HepG2 (cell line): ENCODE measurements around the gene MNT. TPM values are rescaled to one million over a fixed set of nuclear protein-coding genes. Genes with fewer than 3 reads are reported as not detected.

Experiments used
- ATAC-seq: fragments of 200-7000 bp; cut with Tn5 transposase; 3 replicates; pipeline ENCODE4 v1.9.1; 2020; ENCODE audit warnings: mild to moderate bottlenecking, moderate library complexity
- BruUV-seq: library from RNA; stranded (reverse); fragments of 400-500 nt; replicated peaks from 2 replicates; lab custom pipeline; 2021; lab: Mats Ljungman, UMichigan
- CTCF ChIA-PET: fragments of 300-600 bp; formaldehyde crosslinking; extraction: SDS; loops from one replicate; lab custom pipeline; 2021; ENCODE audit warnings: low total read pairs, inconsistent platforms, low intra/inter-chr PET ratio; lab: Yijun Ruan, JAX
- POLR2A ChIA-PET: fragments of 350-600 bp; sonication (Branson Sonifier 250); formaldehyde crosslinking; loops from one replicate; lab custom pipeline; 2020; ENCODE audit warnings: antibody characterized with exemption, inconsistent platforms; lab: Yijun Ruan, JAX
- DNase-seq: peaks from one replicate; pipeline ENCODE4 v3.0.0-alpha.2; 2015; ENCODE audit warnings: low spot score
- FAIRE-seq: peaks from 3 replicates; lab custom pipeline; 2011; peaks lifted over from hg19 to GRCh38; lab: Jason Lieb, UNC
- H2AFZ ChIP-seq: one replicate; pipeline ENCODE4 v1.6.1; 2011; ENCODE audit warnings: low read length, inconsistent platforms
- H3K27ac ChIP-seq: fragments of 300-600 bp; 3 replicates; pipeline ENCODE4 v1.8.0; 2011; ENCODE audit warnings: mixed run types, mild to moderate bottlenecking, mixed read lengths, low read length, inconsistent platforms; ENCODE audit not compliant: insufficient read depth; ENCODE audit errors: extremely low read length
- H3K27me3 ChIP-seq, 2 experiments: fragments of 200-600 bp in 1 of 2; 2 replicates in 1 of 2; 3 replicates in 1 of 2; pipeline versions ENCODE4 v1.6.0 to v1.8.0; 2011; ENCODE audit warnings: low read length in 2 of 2, mild to moderate bottlenecking in 2 of 2, moderate library complexity in 2 of 2, inconsistent platforms in 1 of 2; ENCODE audit not compliant: insufficient read depth in 2 of 2, control insufficient read depth in 1 of 2
- H3K36me3 ChIP-seq, 2 experiments: fragments of 200-600 bp in 1 of 2; replicated peaks in 1 of 2; 2 replicates in 1 of 2; 3 replicates in 1 of 2; pipeline versions ENCODE4 v1.5.1 to v1.8.0; 2011; ENCODE audit warnings: low read length in 2 of 2, inconsistent platforms in 1 of 2; ENCODE audit not compliant: insufficient read depth in 2 of 2, control insufficient read depth in 1 of 2
- H3K4me1 ChIP-seq: 2 replicates; pipeline ENCODE4 v1.5.1; 2012; ENCODE audit warnings: low read length, inconsistent platforms; ENCODE audit not compliant: insufficient read depth
- H3K4me2 ChIP-seq: 2 replicates; pipeline ENCODE4 v1.6.0; 2011; ENCODE audit warnings: low read depth, low read length, inconsistent platforms
- H3K4me3 ChIP-seq, 3 experiments: fragments of 200-600 bp in 1 of 3; sonication (generic), shearing (Covaris generic) in 1 of 3; replicated peaks in 1 of 3; 2 replicates each; pipeline ENCODE4 v1.5.1; 2011 to 2016; ENCODE audit warnings: low read length in 3 of 3, inconsistent platforms in 2 of 3, low read depth in 2 of 3, mild to moderate bottlenecking in 2 of 3, control low read depth in 1 of 3, mixed read lengths in 1 of 3; ENCODE audit not compliant: insufficient read depth in 1 of 3
- H3K79me2 ChIP-seq: one replicate; pipeline ENCODE4 v1.6.1; 2011; ENCODE audit warnings: low read length, inconsistent platforms; ENCODE audit not compliant: insufficient read depth
- H3K9ac ChIP-seq: 2 replicates; pipeline ENCODE4 v1.6.0; 2011; ENCODE audit warnings: mild to moderate bottlenecking, low read depth, low read length, inconsistent platforms; ENCODE audit not compliant: insufficient read depth
- H3K9me3 ChIP-seq: 2 replicates; pipeline ENCODE4 v1.5.1; 2012; ENCODE audit warnings: mild to moderate bottlenecking, low read length
- H4K20me1 ChIP-seq: 2 replicates; pipeline ENCODE4 v1.6.0; 2011; ENCODE audit warnings: inconsistent platforms, mild to moderate bottlenecking, low read length, moderate library complexity; ENCODE audit not compliant: insufficient read depth
- ARID4A ChIP-seq: sonication (generic); formaldehyde crosslinking; IDR thresholded peaks from 2 replicates; pipeline ENCODE4 v1.5.0; 2020; ENCODE audit warnings: mild to moderate bottlenecking, missing genetic modification reagents, borderline replicate concordance
- ASH2L ChIP-seq: fragments of 300-600, 200-600 bp; sonication (generic); IDR thresholded peaks from 2 replicates; pipeline ENCODE4 v1.7.0; 2017; ENCODE audit warnings: low read depth, mild to moderate bottlenecking, moderate library complexity, mixed read lengths, low read length; ENCODE audit not compliant: insufficient read length
- CTCF ChIP-seq: sonication (generic); formaldehyde crosslinking; IDR thresholded peaks from 2 replicates; pipeline ENCODE4 v1.5.0; 2020; ENCODE audit warnings: mild to moderate bottlenecking, missing genetic modification reagents, moderate library complexity
- ELF3 ChIP-seq: IDR thresholded peaks from 2 replicates; pipeline ENCODE4 v1.6.1; 2016; ENCODE audit warnings: missing genetic modification reagents, missing compliant biosample characterization
- HOXA7 ChIP-seq: sonication (generic); formaldehyde crosslinking; IDR thresholded peaks from 2 replicates; pipeline ENCODE4 v1.8.1; 2022; ENCODE audit warnings: mild to moderate bottlenecking, missing genetic modification reagents, moderate library complexity
- KAT8 ChIP-seq: IDR thresholded peaks from 2 replicates; pipeline ENCODE4 v1.6.1; 2016; ENCODE audit warnings: missing genetic modification reagents, missing compliant biosample characterization
- KDM3A ChIP-seq: IDR thresholded peaks from 2 replicates; pipeline ENCODE4 v1.6.1; 2018; ENCODE audit warnings: low read depth, missing compliant biosample characterization
- MIXL1 ChIP-seq: IDR thresholded peaks from 2 replicates; pipeline ENCODE4 v1.6.1; 2016
- NCOA1 ChIP-seq: sonication (generic); formaldehyde crosslinking; IDR thresholded peaks from 2 replicates; pipeline ENCODE4 v1.9.0; 2021; ENCODE audit warnings: missing genetic modification reagents
- PHB2 ChIP-seq: fragments of 450-650 bp; IDR thresholded peaks from 2 replicates; pipeline ENCODE4 v1.6.1; 2018; ENCODE audit not compliant: partially characterized antibody
- PTBP1 ChIP-seq: fragments of 200-400 bp; formaldehyde crosslinking; IDR thresholded peaks from 2 replicates; pipeline ENCODE4 v1.6.1; 2018; ENCODE audit warnings: low read length, low read depth; ENCODE audit not compliant: poor library complexity, severe bottlenecking
- STAG1 ChIP-seq: sonication (generic); formaldehyde crosslinking; IDR thresholded peaks from 2 replicates; pipeline ENCODE4 v1.4.0; 2020; ENCODE audit warnings: missing genetic modification reagents
- TEAD3 ChIP-seq: optimal IDR thresholded peaks from 2 replicates; pipeline ENCODE3; 2016; ENCODE audit warnings: borderline replicate concordance
- XRCC5 ChIP-seq: fragments of 200-400 bp; formaldehyde crosslinking; optimal IDR thresholded peaks from 2 replicates; pipeline ENCODE3; 2017; ENCODE audit warnings: mild to moderate bottlenecking, low read length
- ZNF367 ChIP-seq: sonication (generic); formaldehyde crosslinking; IDR thresholded peaks from 2 replicates; pipeline ENCODE4 v1.4.0; 2020; ENCODE audit warnings: missing genetic modification reagents, borderline replicate concordance
- ZNF383 ChIP-seq: sonication (generic); formaldehyde crosslinking; IDR thresholded peaks from 2 replicates; pipeline ENCODE4 v1.4.0; 2020; ENCODE audit warnings: missing genetic modification reagents, mild to moderate bottlenecking, borderline replicate concordance
- ZNF597 ChIP-seq: sonication (generic); formaldehyde crosslinking; IDR thresholded peaks from 2 replicates; pipeline ENCODE4 v1.5.0; 2020; ENCODE audit warnings: missing genetic modification reagents
- WGBS: methylation state at CpG from one replicate; pipeline ENCODE4 v1.1.6; 2017; ENCODE audit warnings: low lambda C conversion rate; 5-methylcytosine and 5-hydroxymethylcytosine counted together
- in situ Hi-C: cut with HindIII; loops from 2 replicates; pipeline ENCODE4 v1.10.0; 2017; ENCODE audit warnings: low pct_unique_long_range_greater_than_20kb; ENCODE audit not compliant: extremely low pct_ligation_motif_present
- intact Hi-C: fragments of 100-400 bp; cut with micrococcal nuclease; formaldehyde crosslinking; loops from one replicate; pipeline ENCODE4 v1.10.0; 2022; ENCODE audit not compliant: unreplicated experiment
- polyA plus RNA-seq, 8 experiments: library from polyadenylated mRNA; depleted of rRNA in 3 of 8; stranded (reverse) in 7 of 8; unstranded in 1 of 8; fragments of >200 nt; fragmentation: Illumina TruSeq in 4 of 8; extraction: Trizol in 4 of 8; gene quantifications; 2 replicates each; pipeline versions ENCODE4 v1.2.1 to v1.2.3, GENCODE V29; 2011 to 2016; ENCODE audit warnings: low read depth in 4 of 8, missing spikeins in 1 of 8, mixed read lengths in 1 of 8; ENCODE audit not compliant: insufficient read depth in 1 of 8
- total RNA-seq, 5 experiments: library from RNA; depleted of rRNA; stranded (reverse); fragments of >200 nt; fragmentation: Illumina TruSeq; extraction: Trizol; gene quantifications; 2 replicates each; pipeline ENCODE4 v1.2.3, GENCODE V29; 2016; ENCODE audit warnings: low read depth in 1 of 5

MNT gene
- total and polyA plus RNA-seq, 2 of the 13 experiments (the other 11 are each of a cell fraction or from before 2014, with no cell fraction given) = 2.1 to 3.5 TPM

GRCh38 chr17:2416010-2416734, 15.3 kb upstream of the MNT start:
- H2AFZ ChIP-seq = no peak overlapping the region
- no peaks in the 10 kb centered on the region for H3K79me2 ChIP-seq
- CTCF ChIA-PET = interaction anchor here (1.2 to 3.9 kb wide), 2 partner anchors 34 to 47 kb away, joined by 4 to 65 read pairs; no protein-coding TSS in a partner anchor
- POLR2A ChIA-PET = interaction anchor here (0.9 to 2.5 kb wide), 4 partner anchors 15 to 80 kb away, joined by 4 to 31 read pairs (median 5); partner anchors contain the start of gene TSR1
- no peak overlapping the region for H3K4me2 ChIP-seq
- H3K4me3 ChIP-seq = no peak overlapping the region
- peaks cover 7% of the 10 kb centered on the region; the same call in 1 of the 2 replicates for H3K4me1 ChIP-seq
- WGBS = 41% methylated on average over 18 of the region's 19 CpGs
- ATAC-seq (peak; percentile 74), FAIRE-seq (peak; percentile 79), DNase-seq (peak; percentile 61)
- intact Hi-C loops (loop anchor here (1.0 kb wide), 1 partner anchor 34 kb away; no protein-coding TSS in a partner anchor), in situ Hi-C loops (no loop called here)
- no peaks in the 10 kb centered on the region; the same call in 1 of the 2 replicates for H4K20me1 ChIP-seq
- no peaks in the 10 kb centered on the region for H3K9me3 ChIP-seq
- no TSS peak for BruUV-seq
- peaks cover 12 to 45% of the 10 kb centered on the region in 2 experiments; a peak in 4 of 5 replicates for H3K36me3 ChIP-seq
- H3K27me3 ChIP-seq = no peaks in the 10 kb centered on the region
- no peak overlapping the region for H3K9ac ChIP-seq
- H3K27ac ChIP-seq = no peak overlapping the region
- TF ChIP-seq TEAD3 (CRISPR knock-in tag) = peak; percentile 23
- TF ChIP-seq ASH2L = no peak
- no peak for TF ChIP-seq PTBP1
- peak; percentile 19; the same call in 1 of the 2 replicates for TF ChIP-seq ARID4A (CRISPR knock-in tag)
- TF ChIP-seq NCOA1 (CRISPR knock-in tag) = no peak
- 0 out of 2 replicates have a peak, but pooled peaks have one; percentile 15 for TF ChIP-seq MIXL1 (CRISPR knock-in tag)
- TF ChIP-seq PHB2 = no peak
- peak; percentile 90 for TF ChIP-seq CTCF
- TF ChIP-seq ZNF367 (CRISPR knock-in tag) = no peak
- TF ChIP-seq XRCC5 = peak; percentile 37
- TF ChIP-seq KDM3A (CRISPR knock-in tag) = 0 out of 2 replicates have a peak, but pooled peaks have one; percentile 53
- no peak for TF ChIP-seq HOXA7 (CRISPR knock-in tag)
- TF ChIP-seq ZNF597 (CRISPR knock-in tag) = no peak
- peak; percentile 29; the same call in 1 of the 2 replicates for TF ChIP-seq ELF3 (CRISPR knock-in tag)
- TF ChIP-seq ZNF383 (CRISPR knock-in tag) = no peak
- TF ChIP-seq KAT8 (CRISPR knock-in tag) = 0 out of 2 replicates have a peak, but pooled peaks have one; percentile 30
- TF ChIP-seq STAG1 (CRISPR knock-in tag) = peak; percentile 88
